Frontal cortex (tissue), 4 donors: ENCODE results near the gene LY9. TPM values are rescaled to one million over a fixed set of nuclear protein-coding genes. Genes with fewer than 3 reads are reported as not detected.
A peak's percentile ranks its signal among the peaks of the same experiment; 100 is the strongest.

Experiments used
- DNase-seq, 2 donors: peaks; one replicate each; pipeline ENCODE4 v3.0.0; 2012; ENCODE audit warnings: low spot score in 2 of 2
- FAIRE-seq: peaks from 2 replicates; lab custom pipeline; 2012; peaks lifted over from hg19 to GRCh38; lab: Jason Lieb, UNC
- total RNA-seq: library from RNA; depleted of rRNA; stranded (reverse); fragments of >200 nt; gene quantifications from one replicate; pipeline ENCODE4 v1.2.3, GENCODE V29; 2014
- donor health status: control.
- donor health status: control.
- donor health status: control.

LY9 gene
- total RNA-seq, 1 donor from 2014 or later = not detected

- FAIRE-seq (no peak), DNase-seq (no peak)
These were observed 33.8 kb downstream of the LY9 start for GRCh38 chr1:160829766-160830165.

- FAIRE-seq (no peak), DNase-seq (no peak)
These were observed 34.6 kb downstream of the LY9 start for GRCh38 chr1:160830321-160831153.

DNA sequence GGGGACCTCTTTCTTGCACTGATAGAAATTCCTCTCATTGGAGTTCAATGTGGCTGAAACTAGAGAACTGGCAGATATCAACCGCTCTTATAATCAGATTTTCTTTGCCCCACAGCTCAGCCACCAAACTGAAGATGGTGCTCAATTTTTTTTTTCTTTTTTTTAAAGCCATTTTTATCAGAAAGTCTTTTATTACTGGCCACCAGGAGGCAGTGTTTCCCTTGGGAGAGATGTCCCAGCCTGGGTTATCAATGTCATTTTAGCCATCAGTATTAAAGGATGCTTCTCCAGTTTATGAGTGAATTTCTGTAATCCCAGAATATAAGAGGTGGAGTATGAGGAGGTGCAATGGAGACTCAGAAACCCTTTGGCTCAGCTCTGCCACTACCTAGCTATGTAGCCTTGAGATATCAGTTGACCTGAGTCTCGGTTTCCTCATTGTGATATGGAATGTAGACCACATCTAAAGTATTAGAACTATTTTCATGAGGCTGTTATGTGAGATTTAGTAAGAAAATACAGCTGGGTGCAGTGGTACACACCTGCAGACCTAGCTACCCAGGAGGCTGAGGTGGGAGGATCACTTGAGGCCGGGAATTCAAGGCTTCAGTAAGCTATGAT lies 39.1 kb downstream of the LY9 start:
- FAIRE-seq (no peak), DNase-seq (no peak)

DNA sequence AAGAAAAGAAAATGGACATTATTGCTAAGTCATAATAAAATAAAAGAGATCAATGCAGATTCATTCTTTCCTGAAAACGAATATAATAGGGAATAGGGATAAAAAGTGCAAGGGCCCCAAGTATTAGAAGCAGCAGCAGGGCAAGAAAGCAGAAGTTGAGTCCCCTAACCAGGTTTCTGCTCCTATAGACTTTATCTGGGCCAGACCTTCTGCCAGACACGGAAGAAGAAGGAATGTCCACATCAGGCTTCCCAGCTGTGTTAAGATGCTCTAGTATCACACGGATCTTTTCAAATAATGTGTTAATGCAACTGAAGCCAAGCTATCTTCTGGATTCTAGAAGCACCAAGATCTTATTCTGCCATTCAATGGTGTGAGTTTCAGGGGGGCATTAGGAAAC lies 39.8 kb downstream of the LY9 start:
- FAIRE-seq = no peak

DNA sequence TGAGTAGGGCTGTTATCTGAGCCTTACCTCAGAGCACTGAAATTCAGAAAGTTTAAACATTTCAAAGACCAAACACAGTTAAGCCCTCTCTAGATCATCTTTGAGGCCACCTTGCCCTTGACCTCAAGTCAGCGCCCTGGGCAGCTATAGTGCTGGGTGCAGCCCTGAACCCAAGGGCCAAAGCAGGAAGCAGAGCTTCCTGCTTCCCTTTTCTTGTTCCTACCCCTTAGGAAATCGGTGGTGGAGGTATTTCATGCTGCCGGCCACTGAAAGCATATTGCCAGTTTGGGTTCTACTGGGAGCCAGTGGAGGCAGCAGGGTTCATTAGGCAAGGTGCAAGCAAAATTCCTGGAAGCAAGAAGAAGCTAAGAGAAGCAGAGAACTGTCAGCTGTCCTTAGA lies 40.6 kb downstream of the LY9 start:
- FAIRE-seq (no peak), DNase-seq (no peak)

More for the DNA sequence above, 39.8 kb downstream of the LY9 start:
- no peak for DNase-seq

DNA sequence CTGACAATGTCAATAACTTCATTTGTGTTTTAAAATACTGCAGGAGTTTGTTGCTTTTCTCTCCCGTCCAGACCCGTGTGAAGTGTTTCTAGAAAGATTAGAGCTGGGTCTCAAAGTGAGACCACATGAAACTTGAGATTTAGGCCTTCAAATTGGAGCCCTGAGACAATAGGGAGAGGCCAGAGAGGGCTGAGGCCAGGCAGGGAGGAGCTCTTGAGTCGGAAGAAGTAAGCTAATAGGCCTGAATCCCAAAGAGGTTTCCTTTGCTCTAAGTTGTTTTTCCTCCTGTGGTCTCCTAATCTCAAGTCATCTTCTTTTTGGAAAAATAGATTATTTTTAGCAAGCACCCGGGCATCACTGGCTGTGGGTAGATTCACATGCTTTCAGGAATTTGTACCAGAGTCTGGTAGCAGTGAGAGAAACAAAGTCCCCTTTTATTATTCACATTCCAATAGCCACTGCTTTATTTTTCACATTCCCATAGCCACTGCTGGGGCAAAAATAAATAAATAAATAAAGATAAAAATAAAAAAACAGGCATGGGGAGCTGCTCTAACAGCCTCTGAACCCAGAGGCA lies 41.1 kb downstream of the LY9 start:
- FAIRE-seq (no peak), DNase-seq (no peak)

DNA sequence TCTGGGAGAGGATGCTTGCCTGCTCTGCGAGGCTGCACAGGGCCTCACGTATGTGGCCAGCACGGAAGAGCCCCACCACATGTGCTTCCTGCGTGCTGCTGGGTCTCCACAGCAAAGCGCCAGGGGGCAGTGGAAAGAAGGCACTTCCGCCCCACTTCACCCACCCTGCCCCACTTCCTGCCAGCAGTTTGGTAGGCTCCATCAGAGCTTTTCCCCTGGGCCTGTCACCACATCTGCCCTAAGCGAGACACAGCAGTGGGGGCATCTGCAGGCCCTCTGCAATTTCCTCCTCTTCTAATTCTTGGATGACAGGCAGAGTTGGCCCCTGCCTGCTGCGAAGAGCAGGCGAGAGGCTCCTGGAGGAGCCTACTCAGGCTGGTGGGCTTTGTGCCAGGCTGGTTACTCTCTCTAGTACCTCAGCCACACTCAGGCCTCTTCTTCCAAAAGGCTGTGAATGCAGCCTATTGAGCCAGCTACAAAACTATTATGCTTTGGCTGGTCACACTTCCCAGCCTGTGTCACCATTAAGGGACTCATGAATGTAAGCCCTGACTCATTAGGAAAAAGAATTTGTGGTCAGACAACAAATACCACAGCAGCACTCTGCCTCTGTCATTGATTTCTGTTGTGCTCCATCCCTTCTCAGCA lies 41.7 kb downstream of the LY9 start:
- DNase-seq (peak in 1 of 2 donors; percentile 8), FAIRE-seq (no peak)

DNA sequence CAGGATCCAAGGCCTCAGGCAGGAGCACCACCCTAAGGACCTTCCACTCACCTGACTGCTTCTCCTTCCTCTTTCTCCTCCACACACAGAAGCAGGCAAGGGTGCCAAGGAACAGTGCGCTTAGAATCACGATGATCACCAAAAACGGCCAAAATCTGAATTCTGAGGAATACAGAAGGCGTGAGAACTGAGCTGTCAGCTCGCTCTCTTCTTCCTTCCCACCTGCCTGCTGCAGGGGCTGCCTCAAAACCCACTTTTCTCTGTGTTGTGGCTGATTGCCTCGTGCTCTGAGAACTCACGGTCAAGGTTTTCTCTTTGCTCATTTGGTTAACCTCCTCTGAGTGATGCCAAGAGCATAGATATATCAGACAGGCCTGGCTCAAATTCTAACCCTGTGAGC lies 42.9 kb downstream of the LY9 start:
- DNase-seq (no peak), FAIRE-seq (no peak)

DNA sequence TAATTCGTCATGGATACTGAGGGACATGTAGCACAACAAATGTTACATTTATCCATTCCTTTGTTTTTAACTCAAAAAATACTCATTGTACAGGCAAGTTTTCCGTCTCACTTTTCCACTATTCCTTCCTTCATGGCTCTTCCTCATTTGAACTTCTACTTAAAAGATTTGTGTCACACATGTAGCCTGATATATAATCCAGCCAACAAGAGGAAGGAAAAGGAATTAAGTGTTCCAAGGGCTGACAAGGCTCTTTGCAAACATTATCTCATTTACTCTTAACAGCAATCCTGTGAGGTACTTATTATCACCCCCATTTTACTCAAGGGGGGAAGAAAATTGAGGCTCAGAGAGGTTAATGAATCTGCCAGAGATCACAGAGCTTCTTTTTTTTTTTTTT lies 43.8 kb downstream of the LY9 start:
- DNase-seq (no peak), FAIRE-seq (no peak)

- FAIRE-seq (no peak), DNase-seq (no peak)
These were observed 45.1 kb downstream of the LY9 start for GRCh38 chr1:160841079-160841478.

GRCh38 chr1:160844447-160845232 lies 48.7 kb downstream of the LY9 start:
- no peak for DNase-seq
- no peak for FAIRE-seq

GRCh38 chr1:160846281-160846680 lies 50.3 kb downstream of the LY9 start:
- DNase-seq (no peak), FAIRE-seq (no peak)

- FAIRE-seq = no peak
- no peak for DNase-seq
These were observed 54.6 kb downstream of the LY9 start for GRCh38 chr1:160850541-160850940.

GRCh38 chr1:160850993-160851392 lies 55.0 kb downstream of the LY9 start:
- DNase-seq (no peak), FAIRE-seq (no peak)

- FAIRE-seq (no peak), DNase-seq (no peak)
These were observed 57.0 kb downstream of the LY9 start for GRCh38 chr1:160853014-160853413.

- DNase-seq (no peak), FAIRE-seq (no peak)
These were observed 57.8 kb downstream of the LY9 start for GRCh38 chr1:160853754-160854153.

DNA sequence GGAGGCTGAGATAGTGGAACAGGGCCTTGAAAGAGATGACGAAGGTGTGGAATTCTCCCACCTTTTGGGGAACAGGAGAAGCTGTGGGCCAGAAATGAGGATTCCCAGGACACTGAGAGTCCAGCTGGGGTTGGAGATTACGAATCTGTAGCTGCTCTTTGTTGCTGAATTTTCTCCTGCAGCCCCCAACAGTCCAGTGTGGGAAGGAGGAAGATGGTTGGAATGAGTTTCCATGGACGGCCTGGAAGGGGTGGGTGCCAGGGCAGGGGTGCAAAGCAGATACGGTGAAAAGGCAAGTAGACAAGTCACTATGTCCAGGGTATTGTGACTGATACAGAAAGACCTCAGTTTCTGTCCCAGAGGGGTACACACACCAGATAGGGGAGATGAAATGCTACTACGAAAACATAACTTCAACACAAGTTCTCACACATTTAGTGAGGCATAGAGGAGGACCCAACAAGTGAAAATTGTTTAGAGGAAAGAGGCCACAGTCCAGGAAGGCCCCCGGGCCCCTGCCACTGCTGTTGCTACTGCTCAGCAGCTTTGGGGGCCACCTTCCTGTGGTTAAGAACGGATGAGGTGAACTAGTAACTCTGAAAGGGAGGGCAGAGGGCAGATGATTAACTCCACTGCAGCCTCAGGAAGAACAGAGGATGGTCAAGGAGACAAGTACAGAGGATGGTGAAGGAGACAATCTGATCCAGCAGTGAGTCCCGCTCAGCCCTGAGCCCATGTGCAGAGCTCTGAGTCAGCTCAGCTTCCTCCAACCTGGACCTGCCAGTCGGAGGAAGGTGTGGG lies 59.4 kb downstream of the LY9 start:
- DNase-seq (no peak), FAIRE-seq (no peak)

GRCh38 chr1:160858097-160858496 lies 62.1 kb downstream of the LY9 start:
- FAIRE-seq = no peak
- no peak for DNase-seq

GRCh38 chr1:160858507-160858906 lies 62.5 kb downstream of the LY9 start:
- no peak for DNase-seq
- FAIRE-seq = no peak
